Measurements from ENCODE around the gene TRPV3.

DNA sequence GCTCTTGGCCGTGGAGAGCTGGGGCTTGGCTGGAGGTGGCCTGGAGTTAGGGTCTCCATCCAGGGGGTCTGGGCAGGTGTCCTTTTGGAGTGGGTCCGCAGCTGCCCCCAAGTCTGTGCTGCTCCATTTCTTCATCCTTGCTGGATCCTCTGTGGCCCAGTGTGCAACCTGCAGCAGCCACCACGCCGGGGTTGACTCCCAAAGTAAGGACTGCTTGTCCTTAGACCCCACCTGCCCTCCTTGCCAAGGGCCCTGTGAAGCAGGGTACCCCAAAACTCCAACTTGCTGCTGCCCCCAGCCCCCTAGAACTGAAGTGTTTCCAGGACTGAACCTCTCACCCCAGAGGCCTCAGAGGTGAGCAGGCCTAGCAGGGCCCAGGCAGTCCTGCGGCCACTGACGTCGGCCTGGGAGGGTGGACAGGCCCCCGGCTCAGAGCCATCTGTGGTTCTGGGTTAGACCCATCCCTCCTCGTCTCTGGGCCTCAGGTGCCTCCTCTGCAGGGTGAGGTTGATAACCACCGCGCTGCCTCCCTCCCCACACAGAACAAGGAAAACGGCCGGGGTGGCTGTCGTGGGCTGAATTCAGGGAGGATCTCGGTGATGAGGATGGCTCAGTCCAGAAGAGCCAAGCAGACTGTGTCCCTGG, 34.7 kb upstream of the TRPV3 start:
- TF ChIP-seq POLR2A (IDR thresholded peaks at IDR 0.05) (no peak), CTCF (IDR thresholded peaks at IDR 0.05) (no peak)
